Globus pallidus (tissue), 1 donor: ENCODE measurements around the gene CHTF8.

Source experiments
- DNase-seq: peaks from one replicate; pipeline ENCODE4 v3.0.0-alpha.2; 2015; ENCODE audit warnings: low spot score

The CHTF8 gene

DNA sequence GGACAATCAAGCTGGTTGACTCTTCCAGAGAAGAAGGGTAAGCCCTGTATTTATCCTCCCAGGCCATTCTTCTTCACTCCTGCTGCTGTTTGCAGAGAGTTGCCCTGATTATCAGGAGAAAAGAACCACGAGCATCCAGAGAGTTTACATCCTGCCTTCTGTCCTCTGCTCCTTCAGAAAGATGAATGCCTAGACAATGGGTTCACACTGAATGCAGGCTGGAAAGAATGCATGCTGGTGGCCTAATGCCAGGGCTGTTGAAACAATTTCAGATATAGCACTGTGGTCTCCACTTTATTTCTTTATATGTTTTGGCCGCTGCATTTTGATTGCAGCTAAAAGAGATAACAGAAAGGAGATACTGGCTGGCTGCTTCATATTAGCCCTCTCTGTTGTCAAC, 48.1 kb downstream of the CHTF8 start:
- DNase-seq = no peak

DNA sequence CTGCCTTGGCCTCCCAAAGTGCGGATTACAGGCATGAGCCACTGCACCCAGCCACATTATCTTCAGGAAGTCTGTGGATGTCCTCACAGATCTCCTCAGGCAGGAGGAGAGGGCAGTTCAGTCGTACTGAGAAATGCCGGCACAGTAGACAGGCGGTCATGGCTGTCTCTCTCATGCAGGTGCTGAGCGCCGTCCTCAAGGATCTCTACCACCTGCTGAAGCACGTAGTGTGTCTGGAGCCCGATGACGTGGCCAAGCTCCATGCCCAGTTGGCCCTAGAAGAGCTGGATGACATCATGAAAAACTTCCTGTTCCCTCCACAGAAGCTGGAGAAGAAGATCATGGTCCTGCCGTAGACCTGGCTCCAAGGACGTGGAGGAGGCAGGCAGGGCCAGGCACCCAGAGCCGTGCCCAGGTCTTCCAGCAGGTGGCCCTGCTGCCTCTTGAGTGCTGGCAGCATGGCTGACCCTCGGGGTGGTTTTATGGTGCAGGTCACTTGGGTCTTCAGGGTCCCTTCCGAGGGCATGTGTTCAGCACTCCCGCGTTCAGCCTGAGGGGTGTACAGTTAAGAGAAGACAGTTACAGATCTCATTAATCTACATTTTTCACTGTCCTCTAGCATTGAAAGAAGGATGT, 49.0 kb downstream of the CHTF8 start:
- no peak for DNase-seq

DNA sequence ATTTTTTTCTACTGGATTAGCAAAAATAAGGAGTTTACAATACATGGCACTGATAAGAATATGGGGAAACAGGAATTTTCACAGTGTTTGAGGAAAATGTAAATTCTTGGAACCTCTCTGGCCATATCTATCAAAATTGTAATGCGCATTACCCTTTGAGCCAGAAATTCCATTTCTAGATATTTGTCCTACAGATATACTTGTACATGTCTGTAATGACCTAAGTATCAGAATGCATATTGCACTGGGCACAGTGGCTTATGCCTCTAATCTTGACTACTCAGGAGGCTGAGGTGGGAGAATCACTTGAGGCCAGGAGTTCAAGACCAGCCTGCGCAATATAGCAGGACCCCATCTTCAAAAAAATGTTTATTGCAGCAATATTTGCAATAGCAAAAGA, 52.7 kb downstream of the CHTF8 start:
- no peak for DNase-seq

DNA sequence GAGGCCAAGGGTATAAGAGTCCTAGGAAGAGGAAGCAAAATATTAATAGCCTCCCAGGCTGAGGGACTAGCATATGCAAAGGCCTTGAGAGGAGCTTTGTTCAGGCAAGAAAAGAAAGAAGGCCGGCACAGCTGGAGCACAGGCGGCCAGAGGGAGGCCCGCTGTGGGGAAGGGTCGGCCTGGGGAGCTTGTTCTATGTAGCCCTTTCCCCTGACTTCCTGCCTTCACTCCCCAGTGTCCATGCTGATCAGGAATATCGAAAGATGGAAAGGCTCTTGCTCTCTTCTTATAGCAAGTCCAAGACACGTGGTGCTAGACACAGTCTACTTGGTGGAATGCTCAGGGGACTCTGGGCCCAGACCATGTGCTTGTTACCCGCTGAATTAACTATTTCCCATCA, 54.3 kb downstream of the CHTF8 start:
- DNase-seq = no peak

DNA sequence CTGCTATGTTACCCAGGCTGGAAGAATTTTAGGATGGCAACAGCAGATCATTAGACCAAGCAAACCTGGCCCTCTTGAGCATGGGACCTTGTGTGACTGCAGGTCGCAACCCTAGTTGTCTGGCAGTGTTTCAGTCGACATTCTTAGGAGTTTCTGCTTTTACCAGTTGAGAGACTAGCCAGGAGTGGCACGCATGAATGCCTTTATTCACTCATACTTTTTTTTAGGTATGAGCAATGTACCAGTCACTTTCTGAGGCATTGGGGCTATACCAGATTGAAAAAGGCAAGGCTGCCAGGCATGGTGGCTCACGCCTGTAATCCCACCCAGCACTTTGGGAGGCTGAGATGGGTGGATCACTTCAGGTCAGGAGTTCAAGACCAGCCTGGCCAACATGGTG, 55.1 kb downstream of the CHTF8 start:
- DNase-seq = no peak

DNA sequence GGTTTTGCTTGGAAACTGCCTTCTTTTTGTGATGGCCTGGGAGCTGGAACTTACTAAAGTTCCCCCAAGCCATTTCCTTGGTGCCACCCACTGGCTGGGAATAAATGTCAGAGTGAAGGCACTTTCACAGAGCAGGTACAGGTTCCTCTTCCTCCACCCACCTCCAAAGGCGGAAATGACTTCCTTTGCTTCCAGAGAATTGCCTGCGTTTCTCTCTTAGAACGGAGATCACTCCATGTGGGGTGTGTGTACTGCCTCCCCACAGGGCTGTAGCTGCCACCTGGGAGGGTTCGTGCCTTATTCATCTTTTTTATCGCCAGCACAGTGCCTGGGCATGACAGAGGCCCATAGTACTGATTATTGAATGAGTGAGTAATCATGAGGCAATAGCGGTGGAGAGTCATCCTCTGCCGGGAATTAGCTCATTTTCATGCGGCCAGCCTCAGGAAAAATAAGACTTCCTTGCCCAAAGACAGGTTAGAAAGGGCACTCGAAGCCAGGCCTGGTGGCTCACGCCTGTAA, 59.1 kb downstream of the CHTF8 start:
- no peak for DNase-seq

DNA sequence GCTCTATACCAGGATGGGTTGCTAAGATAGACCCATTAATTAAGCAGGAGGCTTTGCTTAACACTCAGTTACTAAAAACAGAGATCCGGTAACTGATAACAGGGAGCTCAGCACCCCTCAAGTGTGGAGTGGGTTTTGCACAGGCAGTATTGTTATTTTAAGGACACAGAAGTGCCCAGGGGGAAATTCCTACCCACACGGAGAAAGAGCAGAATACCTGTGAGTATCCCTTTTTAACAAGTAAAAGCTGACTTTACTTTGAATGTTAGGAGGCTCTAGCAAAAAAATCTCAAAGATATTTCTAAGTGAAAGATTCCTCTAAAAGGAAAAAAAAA, 59.8 kb downstream of the CHTF8 start:
- no peak for DNase-seq

DNA sequence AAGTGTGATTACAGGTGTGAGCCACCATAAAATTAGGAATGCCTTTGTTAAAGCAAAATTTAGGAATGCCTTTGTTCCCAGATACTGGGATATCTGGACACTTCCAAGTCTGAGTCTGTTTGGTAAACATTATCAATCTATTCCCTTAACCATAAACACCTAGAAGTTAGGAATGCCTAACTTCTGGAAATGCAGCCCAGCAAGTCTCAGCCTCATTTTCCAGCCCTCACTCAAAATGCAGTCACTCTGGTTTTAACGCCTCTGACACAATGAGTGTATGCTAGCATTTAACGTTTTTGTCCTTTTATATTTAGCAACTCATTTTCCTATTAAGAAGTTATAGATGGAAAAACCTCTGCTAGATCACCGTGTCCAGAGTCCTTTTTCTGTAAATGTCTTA, 61.4 kb downstream of the CHTF8 start:
- DNase-seq = no peak

DNA sequence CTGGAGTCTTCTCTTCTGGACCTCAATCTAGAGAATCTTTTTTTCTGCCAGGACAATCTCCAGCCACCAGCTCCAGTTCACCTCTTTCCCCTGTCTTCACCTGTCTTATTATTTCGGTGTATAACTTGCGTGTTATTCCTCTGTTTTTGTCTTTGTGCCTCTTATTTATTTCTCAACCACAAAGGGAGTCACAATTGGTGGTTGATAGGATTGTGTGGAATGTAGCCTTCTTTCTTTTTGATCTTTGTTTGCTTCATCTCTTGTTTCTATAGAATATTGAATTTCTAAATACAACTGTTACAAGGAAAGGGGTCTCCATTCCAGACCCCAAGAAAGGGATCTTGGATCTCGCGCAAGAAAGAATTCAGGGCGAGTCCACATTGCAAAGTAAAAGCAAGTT, 62.9 kb downstream of the CHTF8 start:
- no peak for DNase-seq
